Measurements from ENCODE around the gene EXOC4.
A peak's percentile ranks its signal among the peaks of the same experiment; 100 is the strongest.
"Not testable (repeated sequence)": the region's sequence is repeated elsewhere in the genome, so short reads cannot be mapped to it uniquely, and the experiment has no call there.

The EXOC4 gene

GRCh38 chr7:133871757-133872156, 618.9 kb downstream of the EXOC4 start:
- peak overlapping the region in 1 of 2 donors; percentile 0 for H3K4me3 Mint-ChIP-seq
- no peaks in the 10 kb centered on the region for H3K9me3 Mint-ChIP-seq
- DNase-seq = no peak
- ATAC-seq (replicated peaks) = no peak
- H3K4me1 Mint-ChIP-seq (ENCODE audit: low read depth in 2 of 2) = peaks cover 34 to 57% of the 10 kb centered on the region in 2 donors
- H3K27ac Mint-ChIP-seq = peak overlapping the region in 1 of 2 donors; percentile 69
- peaks cover 4% of the 10 kb centered on the region for H3K36me3 Mint-ChIP-seq (ENCODE audit: insufficient read depth)
- no peaks in the 10 kb centered on the region for H3K27me3 Mint-ChIP-seq

- DNase-seq (no peak), ATAC-seq (replicated peaks) (no peak)
- Mint-ChIP-seq H3K27ac (peak overlapping the region; percentile 45 to 69), H3K4me1 (ENCODE audit: low read depth in 2 of 2) (peaks cover 34 to 65% of the 10 kb centered on the region in 2 donors), H3K27me3 (no peaks in the 10 kb centered on the region), H3K4me3 (peak overlapping the region in 1 of 2 donors; percentile 2), H3K36me3 (ENCODE audit: insufficient read depth) (peaks cover 4% of the 10 kb centered on the region), H3K9me3 (no peaks in the 10 kb centered on the region)
Observed at GRCh38 chr7:133873187-133873586, 620.3 kb downstream of the EXOC4 start.

GRCh38 chr7:133873631-133874030, 620.8 kb downstream of the EXOC4 start:
- DNase-seq (no peak), ATAC-seq (replicated peaks) (no peak)
- Mint-ChIP-seq H3K36me3 (ENCODE audit: insufficient read depth) (peaks cover 4% of the 10 kb centered on the region), H3K27ac (peak overlapping the region; percentile 45 to 69), H3K9me3 (no peaks in the 10 kb centered on the region), H3K27me3 (no peaks in the 10 kb centered on the region), H3K4me1 (ENCODE audit: low read depth in 2 of 2) (peaks cover 34 to 65% of the 10 kb centered on the region in 2 donors), H3K4me3 (peak overlapping the region in 1 of 2 donors; percentile 2)

GRCh38 chr7:133883591-133883990, 630.7 kb downstream of the EXOC4 start:
- Mint-ChIP-seq H3K36me3 (ENCODE audit: insufficient read depth) (no peaks in the 10 kb centered on the region), H3K9me3 (no peaks in the 10 kb centered on the region), H3K27ac (no peak overlapping the region), H3K27me3 (no peaks in the 10 kb centered on the region), H3K4me3 (no peak overlapping the region), H3K4me1 (ENCODE audit: low read depth in 2 of 2) (peaks cover 2 to 10% of the 10 kb centered on the region in 2 donors)
- no peak for ATAC-seq (replicated peaks)
- no peak for DNase-seq

- DNase-seq (no peak), ATAC-seq (replicated peaks) (no peak)
- no peaks in the 10 kb centered on the region for H3K27me3 Mint-ChIP-seq
- no peaks in the 10 kb centered on the region for H3K36me3 Mint-ChIP-seq (ENCODE audit: insufficient read depth)
- H3K4me3 Mint-ChIP-seq = no peak overlapping the region
- no peaks in the 10 kb centered on the region for H3K9me3 Mint-ChIP-seq
- peak overlapping the region in 1 of 2 donors; percentile 24 for H3K27ac Mint-ChIP-seq
- H3K4me1 Mint-ChIP-seq (ENCODE audit: low read depth in 2 of 2) = peaks cover 2 to 4% of the 10 kb centered on the region in 2 donors
Observed at GRCh38 chr7:133885213-133885612, 632.3 kb downstream of the EXOC4 start.

- Mint-ChIP-seq H3K27me3 (no peaks in the 10 kb centered on the region), H3K4me1 (ENCODE audit: low read depth in 2 of 2) (peaks cover 2 to 4% of the 10 kb centered on the region in 2 donors), H3K4me3 (no peak overlapping the region), H3K9me3 (no peaks in the 10 kb centered on the region), H3K36me3 (ENCODE audit: insufficient read depth) (no peaks in the 10 kb centered on the region), H3K27ac (no peak overlapping the region)
- DNase-seq (no peak), ATAC-seq (replicated peaks) (no peak)
Observed at GRCh38 chr7:133886086-133886485, 633.2 kb downstream of the EXOC4 start.

GRCh38 chr7:133886797-133887196, 633.9 kb downstream of the EXOC4 start:
- DNase-seq (no peak), ATAC-seq (replicated peaks) (no peak)
- no peak overlapping the region for H3K27ac Mint-ChIP-seq
- H3K9me3 Mint-ChIP-seq = no peaks in the 10 kb centered on the region
- no peak overlapping the region for H3K4me3 Mint-ChIP-seq
- H3K4me1 Mint-ChIP-seq (ENCODE audit: low read depth in 2 of 2) = peaks cover 2 to 4% of the 10 kb centered on the region in 2 donors
- H3K36me3 Mint-ChIP-seq (ENCODE audit: insufficient read depth) = no peaks in the 10 kb centered on the region
- H3K27me3 Mint-ChIP-seq = no peaks in the 10 kb centered on the region

- DNase-seq (no peak), ATAC-seq (replicated peaks) (no peak)
- H3K4me3 Mint-ChIP-seq = no peak overlapping the region
- H3K27ac Mint-ChIP-seq = no peak overlapping the region
- H3K4me1 Mint-ChIP-seq (ENCODE audit: low read depth in 2 of 2) = peaks cover 1 to 4% of the 10 kb centered on the region in 2 donors
- H3K36me3 Mint-ChIP-seq (ENCODE audit: insufficient read depth) = no peaks in the 10 kb centered on the region
- no peaks in the 10 kb centered on the region for H3K9me3 Mint-ChIP-seq
- H3K27me3 Mint-ChIP-seq = no peaks in the 10 kb centered on the region
Observed at GRCh38 chr7:133887459-133887858, 634.6 kb downstream of the EXOC4 start.

- H3K4me3 Mint-ChIP-seq = no peak overlapping the region
- DNase-seq = no peak
- no peaks in the 10 kb centered on the region for H3K36me3 Mint-ChIP-seq (ENCODE audit: insufficient read depth)
- no peak overlapping the region for H3K27ac Mint-ChIP-seq
- no peaks in the 10 kb centered on the region for H3K9me3 Mint-ChIP-seq
- no peak for ATAC-seq (replicated peaks)
- H3K4me1 Mint-ChIP-seq (ENCODE audit: low read depth in 2 of 2) = peaks cover 0 to 4% of the 10 kb centered on the region in 2 donors
- no peaks in the 10 kb centered on the region for H3K27me3 Mint-ChIP-seq
Observed at GRCh38 chr7:133888061-133888930, 635.4 kb downstream of the EXOC4 start.

- H3K36me3 Mint-ChIP-seq (ENCODE audit: insufficient read depth) = no peaks in the 10 kb centered on the region
Observed at GRCh38 chr7:133904776-133905175, 651.9 kb downstream of the EXOC4 start.

GRCh38 chr7:133906553-133906952, 653.7 kb downstream of the EXOC4 start:
- not testable (repeated sequence) for H3K27ac Mint-ChIP-seq; H3K27me3 Mint-ChIP-seq; ATAC-seq (replicated peaks); H3K36me3 Mint-ChIP-seq (ENCODE audit: insufficient read depth); H3K4me3 Mint-ChIP-seq; DNase-seq; H3K4me1 Mint-ChIP-seq (ENCODE audit: low read depth in 2 of 2); H3K9me3 Mint-ChIP-seq

More at GRCh38 chr7:133904776-133905175, 651.9 kb downstream of the EXOC4 start:
- Mint-ChIP-seq H3K4me3 (no peak overlapping the region), H3K27me3 (no peaks in the 10 kb centered on the region), H3K27ac (no peak overlapping the region), H3K4me1 (ENCODE audit: low read depth in 2 of 2) (no peaks in the 10 kb centered on the region), H3K9me3 (no peaks in the 10 kb centered on the region)
- DNase-seq (no peak), ATAC-seq (replicated peaks) (no peak)

- no peaks in the 10 kb centered on the region for H3K4me1 Mint-ChIP-seq (ENCODE audit: low read depth in 2 of 2)
- ATAC-seq (replicated peaks) = no peak
- no peak overlapping the region for H3K4me3 Mint-ChIP-seq
- no peaks in the 10 kb centered on the region for H3K27me3 Mint-ChIP-seq
- DNase-seq = no peak
- no peak overlapping the region for H3K27ac Mint-ChIP-seq
- no peaks in the 10 kb centered on the region for H3K9me3 Mint-ChIP-seq
- no peaks in the 10 kb centered on the region for H3K36me3 Mint-ChIP-seq (ENCODE audit: insufficient read depth)
Observed at GRCh38 chr7:133910761-133911160, 657.9 kb downstream of the EXOC4 start.

GRCh38 chr7:133911724-133912123, 658.8 kb downstream of the EXOC4 start:
- Mint-ChIP-seq H3K4me3 (no peak overlapping the region), H3K4me1 (ENCODE audit: low read depth in 2 of 2) (no peaks in the 10 kb centered on the region), H3K9me3 (no peaks in the 10 kb centered on the region), H3K27ac (no peak overlapping the region), H3K27me3 (no peaks in the 10 kb centered on the region), H3K36me3 (ENCODE audit: insufficient read depth) (no peaks in the 10 kb centered on the region)
- DNase-seq (no peak), ATAC-seq (replicated peaks) (no peak)
